ENCODE measurements around the gene AGBL1. TPM values are rescaled to one million over a fixed set of nuclear protein-coding genes. Genes with fewer than 3 reads are reported as not detected.
A peak's percentile ranks its signal among the peaks of the same experiment; 100 is the strongest.

AGBL1 gene
- total RNA-seq, 1 experiment from 2014 or later, result not detected

- Histone ChIP-seq H2AK5ac (ENCODE audit: insufficient read length, low read length) (no peak overlapping the region), H4K8ac (replicated peaks; ENCODE audit: insufficient read length, low read depth, low read length) (no peak overlapping the region), H3K27me3 (ENCODE audit: insufficient read depth, low read length) (no peaks in the 10 kb centered on the region), H4K5ac (ENCODE audit: insufficient read length, low read depth, low read length) (no peak overlapping the region), H2AFZ (ENCODE audit: low read length) (no peak overlapping the region), H3K23ac (ENCODE audit: insufficient read length, low read depth, low read length) (no peak overlapping the region), H2BK5ac (ENCODE audit: insufficient read length, low read length) (no peak overlapping the region), H3K79me2 (ENCODE audit: insufficient read depth, low read length) (no peaks in the 10 kb centered on the region), H2BK20ac (ENCODE audit: low read depth, low read length, poor library complexity, severe bottlenecking) (no peak overlapping the region), H2BK12ac (ENCODE audit: insufficient read length, low read depth, low read length) (no peak overlapping the region), H3K9ac (ENCODE audit: extremely low read depth, insufficient read length, low read length) (no peak overlapping the region), H2BK15ac (ENCODE audit: low read depth, low read length) (no peak overlapping the region), H3T11ph (ENCODE audit: low read length) (no peak overlapping the region), H3K56ac (ENCODE audit: insufficient read length, low read depth, low read length) (no peak overlapping the region), H2BK120ac (ENCODE audit: low read depth, low read length, poor library complexity, severe bottlenecking) (no peak overlapping the region), H3K4ac (ENCODE audit: low read depth, low read length) (no peak overlapping the region), H4K20me1 (ENCODE audit: control insufficient read depth, insufficient read depth, insufficient read length) (no peaks in the 10 kb centered on the region), H3K9me3 (ENCODE audit: control insufficient read depth, low read depth, low read length) (no peaks in the 10 kb centered on the region), H3K4me1 (ENCODE audit: insufficient read depth, low read length) (peaks cover 2% of the 10 kb centered on the region; the same call in 1 of the 2 replicates), H3K79me1 (ENCODE audit: insufficient read depth, low read depth, low read length, poor library complexity, severe bottlenecking) (no peaks in the 10 kb centered on the region), H4K91ac (ENCODE audit: insufficient read length, low read depth, low read length) (no peak overlapping the region), H3K4me2 (ENCODE audit: insufficient read depth, insufficient read length, low read length) (no peak overlapping the region), H3K27ac (ENCODE audit: insufficient read length, low read depth, low read length) (no peak overlapping the region), H3K14ac (ENCODE audit: insufficient read depth, low read length) (no peak overlapping the region), H3K18ac (ENCODE audit: insufficient read length, low read depth, low read length) (no peak overlapping the region), H3K23me2 (ENCODE audit: insufficient read length, low read depth, low read length, poor library complexity, severe bottlenecking) (no peaks in the 10 kb centered on the region)
- Mint-ChIP-seq H3K4me3 (no peak overlapping the region), H3K4me1 (peaks cover 14 to 19% of the 10 kb centered on the region in 2 experiments), H3K27me3 (ENCODE audit: low read depth) (no peaks in the 10 kb centered on the region), H3K27ac (peak overlapping the region in 1 of 3 experiments; percentile 29; a peak in 3 of 7 replicates), H3K36me3 (ENCODE audit: insufficient read depth in 1 of 3, low read depth in 3 of 3) (no peaks in the 10 kb centered on the region; a peak in 1 of 7 replicates), H3K9me3 (no peaks in the 10 kb centered on the region)
- no peak for TF ChIP-seq CTCF (conservative IDR thresholded peaks at IDR 0.05)
- DNase-seq, result no peak
Observed at GRCh38 chr15:86167841-86168240, 88.2 kb downstream of the AGBL1 start.

Measured in H9 (cell line).